Fibroblast of lung (primary cell): ENCODE measurements around the gene STX8. TPM values are rescaled to one million over a fixed set of nuclear protein-coding genes. Genes with fewer than 3 reads are reported as not detected.

Source experiments
- DNase-seq, 2 donors: peaks; one replicate each; pipeline versions ENCODE4 v3.0.0 to v3.0.0-alpha.2; 2010; ENCODE audit warnings: low read depth in 2 of 2
- H2AFZ ChIP-seq: 2 replicates; pipeline ENCODE4 v1.5.1; 2012; ENCODE audit warnings: low read length, control low read depth, inconsistent platforms
- H3K27ac ChIP-seq: 2 replicates; pipeline ENCODE4 v1.5.1; 2011; ENCODE audit warnings: low read length, control low read depth; ENCODE audit not compliant: insufficient read depth
- H3K27me3 ChIP-seq: 2 replicates; pipeline ENCODE4 v1.5.1; 2011; ENCODE audit warnings: mild to moderate bottlenecking, low read length; ENCODE audit not compliant: control insufficient read depth, insufficient read depth
- H3K36me3 ChIP-seq: 2 replicates; pipeline ENCODE4 v1.5.1; 2011; ENCODE audit warnings: low read length; ENCODE audit not compliant: control insufficient read depth, insufficient read depth
- H3K4me1 ChIP-seq: 2 replicates; pipeline ENCODE4 v1.5.1; 2011; ENCODE audit warnings: low read length; ENCODE audit not compliant: control insufficient read depth, insufficient read depth; ENCODE audit errors: extremely low read depth
- H3K4me2 ChIP-seq: 2 replicates; pipeline ENCODE4 v1.5.1; 2011; ENCODE audit warnings: low read length, control low read depth; ENCODE audit not compliant: insufficient read depth; ENCODE audit errors: extremely low read depth
- H3K4me3 ChIP-seq, 4 experiments: fragments of 200-600 bp in 1 of 4; sonication (generic) in 1 of 4; replicated peaks in 1 of 4; 2 replicates each; pipeline ENCODE4 v1.5.1; 2011 to 2016; ENCODE audit warnings: low read length in 4 of 4, low read depth in 3 of 4, mild to moderate bottlenecking in 3 of 4, control low read depth in 2 of 4, inconsistent platforms in 1 of 4, mixed read lengths in 1 of 4; ENCODE audit not compliant: insufficient read depth in 1 of 4; ENCODE audit errors: control extremely low read depth in 1 of 4
- H3K79me2 ChIP-seq: 2 replicates; pipeline ENCODE4 v1.5.1; 2012; ENCODE audit warnings: mild to moderate bottlenecking, low read length, inconsistent platforms; ENCODE audit not compliant: control insufficient read depth, insufficient read depth
- H3K9ac ChIP-seq: 2 replicates; pipeline ENCODE4 v1.5.1; 2011; ENCODE audit warnings: mild to moderate bottlenecking, low read length, control low read depth; ENCODE audit not compliant: insufficient read depth
- H3K9me3 ChIP-seq: 2 replicates; pipeline ENCODE4 v1.5.1; 2012; ENCODE audit warnings: low read depth, low read length; ENCODE audit not compliant: control insufficient read depth, insufficient read depth
- H4K20me1 ChIP-seq: 2 replicates; pipeline ENCODE4 v1.5.1; 2011; ENCODE audit warnings: low read length; ENCODE audit not compliant: control insufficient read depth, insufficient read depth; ENCODE audit errors: extremely low read depth
- CTCF ChIP-seq, 2 donors: IDR thresholded peaks in 1 of 2; conservative IDR thresholded peaks in 1 of 2; 1 replicate in 1 of 2; 2 replicates in 1 of 2; pipeline ENCODE4 v1.5.1; 2011 to 2012; ENCODE audit warnings: low read length in 2 of 2, control low read depth in 1 of 2, inconsistent platforms in 1 of 2, low read depth in 1 of 2, mild to moderate bottlenecking in 1 of 2
- EZH2 ChIP-seq: IDR thresholded peaks from 2 replicates; pipeline ENCODE4 v1.5.1; 2012; ENCODE audit warnings: low read length, control low read depth, mild to moderate bottlenecking; ENCODE audit errors: missing control alignments
- polyA plus RNA-seq, 2 donors: library from polyadenylated mRNA; depleted of rRNA in 1 of 2; stranded (reverse) in 1 of 2; unstranded in 1 of 2; fragments of >200 nt; gene quantifications; 2 replicates each; pipeline ENCODE4 v1.2.1, GENCODE V29; 2011 to 2012; ENCODE audit warnings: missing spikeins in 1 of 2
- total RNA-seq: library from RNA; depleted of rRNA; stranded (reverse); fragments of >200 nt; gene quantifications from 2 replicates; pipeline ENCODE4 v1.2.1, GENCODE V29; 2014

The STX8 gene
- total and polyA plus RNA-seq, 2 donors (not counting 1 experiment from before 2014, with no cell fraction given), result 84.7 to 128 TPM

- Histone ChIP-seq H3K4me2 (no peak overlapping the region), H3K27ac (no peak overlapping the region)
- DNase-seq, result peak; percentile 5 to 91
Observed at GRCh38 chr17:9472094-9472493, 103.5 kb downstream of the STX8 start.

GRCh38 chr17:9470171-9470570 is 105.4 kb downstream of the STX8 start:
- no peaks in the 10 kb centered on the region for H3K27me3 ChIP-seq
- peaks cover 4% of the 10 kb centered on the region for H3K4me1 ChIP-seq
- no peaks in the 10 kb centered on the region for H3K36me3 ChIP-seq
- no peaks in the 10 kb centered on the region for H3K79me2 ChIP-seq
- H3K9ac ChIP-seq, result no peak overlapping the region
- no peak overlapping the region for H3K4me3 ChIP-seq
- no peak for TF ChIP-seq EZH2
- no peak for TF ChIP-seq CTCF (conservative IDR thresholded peaks at IDR 0.05 in 1 of 2, IDR thresholded peaks at IDR 0.05 in 1 of 2; ENCODE audit: low read depth in 1 of 2, low read length in 2 of 2)
- no peaks in the 10 kb centered on the region for H3K9me3 ChIP-seq
- H4K20me1 ChIP-seq, result no peaks in the 10 kb centered on the region
- H2AFZ ChIP-seq, result no peak overlapping the region
- DNase-seq, result peak in 1 of 2 donors; percentile 44
- H3K4me2 ChIP-seq, result no peak overlapping the region
- H3K27ac ChIP-seq, result no peak overlapping the region

More at GRCh38 chr17:9472094-9472493, 103.5 kb downstream of the STX8 start:
- Histone ChIP-seq H3K9ac (no peak overlapping the region), H3K27me3 (no peaks in the 10 kb centered on the region), H3K79me2 (no peaks in the 10 kb centered on the region), H4K20me1 (no peaks in the 10 kb centered on the region), H2AFZ (no peak overlapping the region), H3K9me3 (no peaks in the 10 kb centered on the region), H3K36me3 (no peaks in the 10 kb centered on the region), H3K4me1 (peaks cover 4% of the 10 kb centered on the region), H3K4me3 (no peak overlapping the region)
- TF ChIP-seq CTCF (conservative IDR thresholded peaks at IDR 0.05 in 1 of 2, IDR thresholded peaks at IDR 0.05 in 1 of 2; ENCODE audit: low read depth in 1 of 2, low read length in 2 of 2), result no peak
- no peak for TF ChIP-seq EZH2

- Histone ChIP-seq H4K20me1 (no peaks in the 10 kb centered on the region), H3K4me3 (no peak overlapping the region), H3K4me1 (peaks cover 4% of the 10 kb centered on the region), H3K27me3 (no peaks in the 10 kb centered on the region), H3K36me3 (no peaks in the 10 kb centered on the region), H3K4me2 (no peak overlapping the region), H3K9me3 (no peaks in the 10 kb centered on the region), H3K27ac (no peak overlapping the region), H3K79me2 (no peaks in the 10 kb centered on the region), H2AFZ (no peak overlapping the region), H3K9ac (no peak overlapping the region)
- TF ChIP-seq EZH2 (no peak), CTCF (conservative IDR thresholded peaks at IDR 0.05 in 1 of 2, IDR thresholded peaks at IDR 0.05 in 1 of 2; ENCODE audit: low read depth in 1 of 2, low read length in 2 of 2) (no peak)
- no peak for DNase-seq
Observed at GRCh38 chr17:9468937-9469336, 106.7 kb downstream of the STX8 start.
